Spleen (tissue), 11 donors: ENCODE data around the gene SH3GLB2. TPM values are rescaled to one million over a fixed set of nuclear protein-coding genes. Genes with fewer than 3 reads are reported as not detected.

Source experiments
- DNase-seq: peaks from one replicate; pipeline ENCODE4 v3.0.0-alpha.2; 2020
- H3K27ac ChIP-seq, 8 donors: fragments of 200-600 bp; sonication (generic) in 7 of 8; 1 replicate in 4 of 8; 2 replicates in 4 of 8; pipeline versions ENCODE4 v1.5.0 to v1.8.0; 2016 to 2021; ENCODE audit warnings: inconsistent platforms in 4 of 8, mild to moderate bottlenecking in 4 of 8, moderate library complexity in 1 of 8
- H3K27me3 ChIP-seq, 7 donors: fragments of 200-600 bp; sonication (generic) in 6 of 7; replicated peaks in 1 of 7; 1 replicate in 4 of 7; 2 replicates in 3 of 7; pipeline versions ENCODE4 v1.5.0 to v1.8.0; 2016 to 2021; ENCODE audit warnings: inconsistent platforms in 3 of 7, mild to moderate bottlenecking in 1 of 7
- H3K36me3 ChIP-seq, 6 donors: fragments of 200-600 bp; sonication (generic) in 5 of 6; 1 replicate in 4 of 6; 2 replicates in 2 of 6; pipeline versions ENCODE4 v1.5.0 to v1.8.0; 2016 to 2021; ENCODE audit warnings: inconsistent platforms in 2 of 6
- H3K4me1 ChIP-seq, 6 donors: fragments of 200-600 bp; sonication (generic) in 5 of 6; 1 replicate in 3 of 6; 2 replicates in 3 of 6; pipeline versions ENCODE4 v1.5.0 to v1.8.0; 2016 to 2021; ENCODE audit warnings: inconsistent platforms in 3 of 6
- H3K4me3 ChIP-seq, 8 donors: fragments of 200-600 bp; sonication (generic) in 7 of 8; 1 replicate in 4 of 8; 2 replicates in 4 of 8; pipeline versions ENCODE4 v1.5.0 to v1.8.0; 2016 to 2021; ENCODE audit warnings: inconsistent platforms in 4 of 8, mild to moderate bottlenecking in 4 of 8, moderate library complexity in 2 of 8
- H3K9me3 ChIP-seq, 8 donors: fragments of 200-600 bp; sonication (generic) in 7 of 8; 1 replicate in 4 of 8; 2 replicates in 4 of 8; pipeline versions ENCODE4 v1.5.0 to v1.8.0; 2016 to 2021; ENCODE audit warnings: inconsistent platforms in 4 of 8
- POLR2A ChIP-seq, 3 donors: fragments of 450-650 bp; IDR thresholded peaks; one replicate each; pipeline ENCODE4 v1.5.1; 2017; ENCODE audit warnings: antibody characterized with exemption in 3 of 3, mild to moderate bottlenecking in 1 of 3
- POLR2AphosphoS5 ChIP-seq, 3 donors: sonication (generic); formaldehyde crosslinking; IDR thresholded peaks; one replicate each; pipeline ENCODE4 v1.5.1; 2017; ENCODE audit warnings: antibody characterized with exemption in 3 of 3
- WGBS, 5 donors: extraction: QIAGEN DNeasy Blood & Tissue Kit in 3 of 5; methylation state at CpG; one replicate each; pipeline versions ENCODE4 v1.1.5 to v1.1.7; 2013 to 2018; 5-methylcytosine and 5-hydroxymethylcytosine counted together
- intact Hi-C: fragments of 100-400 bp; cut with DNase I; formaldehyde crosslinking; loops from one replicate; pipeline ENCODE4 v1.15.0; 2023; ENCODE audit warnings: low total_unique reads
- polyA plus RNA-seq, 3 donors: library from polyadenylated mRNA; stranded (reverse); fragments of 200-250 nt; gene quantifications; one replicate each; pipeline ENCODE4 v1.2.1, GENCODE V29; 2013
- total RNA-seq, 7 donors: library from RNA; depleted of rRNA in 3 of 7; stranded (reverse); fragments of >200 nt in 3 of 7; fragmentation: NEBNext Ultra II Directional in 4 of 7; extraction: Animal tissue kit (Norgen Biotek cat#: 25700) in 4 of 7; gene quantifications; one replicate each; pipeline versions ENCODE4 v1.1.0 to v1.2.1, GENCODE V29; 2016 to 2021
- TF ChIP-seq, protein P1 (sequence below), 11 experiments: fragments of 200-600 bp in 7 of 11; fragments of 450-650 bp in 4 of 11; sonication (generic) in 4 of 11; IDR thresholded peaks in 8 of 11; conservative IDR thresholded peaks in 3 of 11; 1 replicate in 7 of 11; 2 replicates in 4 of 11; pipeline versions ENCODE4 v1.4.0 to v1.8.0; 2016 to 2021; ENCODE audit warnings: antibody characterized with exemption in 11 of 11, inconsistent platforms in 4 of 11, mild to moderate bottlenecking in 1 of 11
- donor health status: healthy with polysubstance abuse.
- donor health status: DM: no; HTN: no; CAD: no; lungs with moderate emphysema.
- donor health status: DM: no; HTN: no; CAD: no.
- donor health status: Bipolar disorder and iron deficiency.
- donor health status: healthy.
- donor health status: DM: no; HTN: no; CAD: no.
- donor health status: DM: yes; HTN: yes; CAD: no.

SH3GLB2 gene
- total and polyA plus RNA-seq, 10 donors = 53.3 to 109 (median 76.5) TPM

DNA sequence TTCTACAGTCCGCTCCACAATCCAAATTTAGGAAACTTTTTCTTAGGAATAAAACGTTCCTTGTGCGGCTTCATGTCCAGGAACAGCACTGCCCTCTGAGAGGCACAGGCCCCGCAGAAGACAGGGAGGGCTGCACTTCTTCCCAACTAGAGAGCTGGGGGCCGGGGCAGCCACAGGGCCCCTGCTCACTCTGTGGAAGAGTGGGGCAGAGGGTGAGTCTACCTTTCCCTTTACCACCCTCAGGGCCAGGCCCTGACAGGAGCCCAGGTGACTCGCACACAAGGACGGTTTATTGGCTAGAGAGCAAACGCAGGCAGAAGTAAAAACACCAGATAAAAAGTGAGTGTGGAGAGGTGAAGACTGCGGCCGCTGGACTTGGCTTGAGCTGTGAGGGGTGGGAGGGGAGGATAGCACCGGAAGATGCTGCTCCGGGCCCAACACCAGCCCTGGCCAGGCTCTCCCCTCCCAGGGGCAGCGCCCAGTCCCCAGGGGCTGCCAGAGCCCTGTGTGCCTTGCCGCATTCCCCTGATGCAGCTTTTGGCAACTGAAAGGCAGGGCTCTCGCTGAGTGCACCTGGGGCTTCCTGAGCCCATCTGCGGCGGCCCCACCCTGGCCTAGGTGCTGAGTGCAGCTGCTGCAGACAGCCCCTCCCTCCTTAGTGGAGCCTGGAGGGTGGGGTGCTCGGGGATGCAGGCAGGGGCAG is 20.2 kb downstream of the SH3GLB2 start:
- Histone ChIP-seq H3K4me3 (no peak overlapping the region), H3K36me3 (peaks cover 0 to 100% (median 93%) of the 10 kb centered on the region in 6 donors), H3K4me1 (peaks cover 0 to 27% (median 9%) of the 10 kb centered on the region in 6 donors), H3K27ac (no peak overlapping the region), H3K27me3 (no peaks in the 10 kb centered on the region), H3K9me3 (no peaks in the 10 kb centered on the region)
- TF ChIP-seq POLR2AphosphoS5 (IDR thresholded peaks at IDR 0.05) (peak in 2 of 3 donors; percentile 13 to 54), POLR2A (IDR thresholded peaks at IDR 0.05) (no peak)
- TF ChIP-seq, protein P1, sequence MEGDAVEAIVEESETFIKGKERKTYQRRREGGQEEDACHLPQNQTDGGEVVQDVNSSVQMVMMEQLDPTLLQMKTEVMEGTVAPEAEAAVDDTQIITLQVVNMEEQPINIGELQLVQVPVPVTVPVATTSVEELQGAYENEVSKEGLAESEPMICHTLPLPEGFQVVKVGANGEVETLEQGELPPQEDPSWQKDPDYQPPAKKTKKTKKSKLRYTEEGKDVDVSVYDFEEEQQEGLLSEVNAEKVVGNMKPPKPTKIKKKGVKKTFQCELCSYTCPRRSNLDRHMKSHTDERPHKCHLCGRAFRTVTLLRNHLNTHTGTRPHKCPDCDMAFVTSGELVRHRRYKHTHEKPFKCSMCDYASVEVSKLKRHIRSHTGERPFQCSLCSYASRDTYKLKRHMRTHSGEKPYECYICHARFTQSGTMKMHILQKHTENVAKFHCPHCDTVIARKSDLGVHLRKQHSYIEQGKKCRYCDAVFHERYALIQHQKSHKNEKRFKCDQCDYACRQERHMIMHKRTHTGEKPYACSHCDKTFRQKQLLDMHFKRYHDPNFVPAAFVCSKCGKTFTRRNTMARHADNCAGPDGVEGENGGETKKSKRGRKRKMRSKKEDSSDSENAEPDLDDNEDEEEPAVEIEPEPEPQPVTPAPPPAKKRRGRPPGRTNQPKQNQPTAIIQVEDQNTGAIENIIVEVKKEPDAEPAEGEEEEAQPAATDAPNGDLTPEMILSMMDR (IDR thresholded peaks at IDR 0.05 in 8 of 11, conservative IDR thresholded peaks at IDR 0.05 in 3 of 11) = no peak
- DNase-seq = no peak
- intact Hi-C loops = no loop called here
- 87 to 92% (median 90%) methylated on average over 16 to 18 of the region's 18 CpGs for WGBS, 5 donors

DNA sequence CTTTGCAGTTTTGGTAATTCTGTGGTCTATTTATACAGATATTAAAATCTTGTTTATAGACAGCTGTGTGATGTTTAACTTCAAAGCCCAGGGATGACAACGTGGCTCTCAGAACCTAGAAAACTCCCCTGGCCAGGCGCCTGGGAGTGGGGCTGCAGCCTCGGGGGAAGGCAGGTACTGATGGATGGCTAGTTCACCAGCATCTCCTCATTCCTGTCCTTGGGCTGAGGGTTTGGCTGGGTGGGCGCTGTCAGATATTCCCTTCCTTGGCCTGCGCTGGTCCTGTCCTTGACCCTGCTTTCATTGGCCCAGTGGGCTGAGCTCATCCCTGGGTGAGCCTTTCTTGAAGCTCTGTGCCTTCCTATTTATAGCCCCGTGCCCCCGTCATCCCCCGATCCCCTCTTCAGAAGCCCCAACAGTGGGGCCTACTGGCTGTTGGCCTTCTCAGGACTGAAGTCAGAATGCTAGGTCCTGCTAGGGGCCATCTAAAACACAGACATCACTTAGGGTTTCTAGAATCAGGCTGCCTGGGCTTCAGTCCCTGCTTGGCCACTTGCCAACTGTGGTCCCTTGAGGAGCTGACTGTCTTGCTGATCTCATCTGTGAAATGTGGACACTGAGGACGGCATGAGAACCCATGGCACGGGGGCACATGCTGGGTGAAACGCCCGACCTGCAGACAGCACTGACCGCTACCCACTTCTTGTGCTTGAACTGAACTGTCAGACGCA is 20.9 kb downstream of the SH3GLB2 start:
- Histone ChIP-seq H3K27me3 (no peaks in the 10 kb centered on the region), H3K4me3 (no peak overlapping the region), H3K4me1 (peaks cover 0 to 27% (median 9%) of the 10 kb centered on the region in 6 donors), H3K36me3 (peaks cover 0 to 100% (median 93%) of the 10 kb centered on the region in 6 donors), H3K27ac (peak overlapping the region in 2 of 8 donors; percentile 26), H3K9me3 (no peaks in the 10 kb centered on the region)
- 84 to 92% (median 86%) methylated on average over 13 to 14 of the region's 14 CpGs for WGBS, 5 donors
- no peak for TF ChIP-seq POLR2A (IDR thresholded peaks at IDR 0.05)
- TF ChIP-seq, protein P1 (IDR thresholded peaks at IDR 0.05 in 8 of 11, conservative IDR thresholded peaks at IDR 0.05 in 3 of 11) = peak in 4 of 11 experiments; percentile 0 to 46 (median 18)
- peak in 1 of 3 donors; percentile 6 for TF ChIP-seq POLR2AphosphoS5 (IDR thresholded peaks at IDR 0.05)
- no peak for DNase-seq
- intact Hi-C loops = no loop called here

DNA sequence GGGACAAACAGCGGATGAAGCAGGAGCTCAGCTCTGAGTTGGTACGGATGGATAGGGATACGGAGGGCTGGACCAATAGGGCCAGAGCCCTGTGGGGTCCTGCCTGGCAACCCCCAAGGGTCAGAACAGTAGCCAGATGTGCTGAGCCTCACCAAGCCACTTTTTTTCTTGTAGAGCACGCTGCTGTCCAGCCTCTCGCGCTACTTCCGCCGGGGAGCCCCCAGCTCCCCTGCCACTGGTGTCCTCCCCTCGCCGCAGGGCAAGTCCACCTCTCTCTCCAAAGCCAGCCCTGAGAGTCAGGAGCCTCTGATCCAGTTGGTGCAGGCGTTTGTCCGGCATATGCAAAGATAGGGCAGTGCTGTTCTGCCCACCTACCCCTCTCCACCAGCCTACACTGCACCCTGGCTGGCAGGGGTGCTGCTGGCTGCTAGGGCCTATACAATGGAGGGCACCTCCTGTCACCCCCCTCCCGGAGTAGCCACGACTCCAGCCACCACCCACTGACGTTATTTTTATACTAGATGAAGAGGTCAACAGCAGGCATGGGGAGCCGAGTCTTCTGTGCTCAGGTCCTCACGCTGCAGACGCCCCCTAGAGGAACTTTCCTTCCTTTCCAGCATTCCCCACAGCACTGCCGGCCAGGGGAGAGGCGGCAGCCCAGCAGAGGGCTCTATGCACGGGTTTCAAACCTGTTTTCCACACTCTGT is 21.6 kb downstream of the SH3GLB2 start:
- intact Hi-C loops = no loop called here
- H3K27me3 ChIP-seq = no peaks in the 10 kb centered on the region
- 53 to 63% (median 61%) methylated on average over 20 to 21 of the region's 21 CpGs for WGBS, 5 donors
- H3K4me3 ChIP-seq = no peak overlapping the region
- DNase-seq = no peak
- H3K27ac ChIP-seq = peak overlapping the region in 2 of 8 donors; percentile 26
- TF ChIP-seq, protein P1 (IDR thresholded peaks at IDR 0.05 in 8 of 11, conservative IDR thresholded peaks at IDR 0.05 in 3 of 11) = peak in 10 of 11 experiments; percentile 19 to 90 (median 78)
- TF ChIP-seq POLR2A (IDR thresholded peaks at IDR 0.05) = no peak
- TF ChIP-seq POLR2AphosphoS5 (IDR thresholded peaks at IDR 0.05) = peak; percentile 31 to 35 (median 32)
- peaks cover 0 to 27% (median 9%) of the 10 kb centered on the region in 6 donors for H3K4me1 ChIP-seq
- H3K36me3 ChIP-seq = peaks cover 0 to 100% (median 93%) of the 10 kb centered on the region in 6 donors
- H3K9me3 ChIP-seq = no peaks in the 10 kb centered on the region
